ENCODE data around the gene NPPB.

NPPB gene

GRCh38 chr1:11848373-11848700, 10.4 kb downstream of the NPPB start:
- no peak for TF ChIP-seq CTCF (IDR thresholded peaks at IDR 0.05)
- H3K9ac ChIP-seq = no peak overlapping the region
- no peaks in the 10 kb centered on the region for H3K4me1 ChIP-seq
- no peaks in the 10 kb centered on the region for H3K9me3 ChIP-seq (ENCODE audit: control insufficient read depth, low read length)
- no peak overlapping the region for H3K4me3 ChIP-seq (ENCODE audit: low read depth, low read length)
- H2AFZ ChIP-seq = no peak overlapping the region
- no peak overlapping the region for H3K4me2 ChIP-seq (ENCODE audit: low read length)
- H3K36me3 ChIP-seq (ENCODE audit: control insufficient read depth, insufficient read depth, low read length) = no peaks in the 10 kb centered on the region
- H3K27ac ChIP-seq = no peak overlapping the region
- no peaks in the 10 kb centered on the region for H3K79me2 ChIP-seq
- no peaks in the 10 kb centered on the region for H3K27me3 ChIP-seq (ENCODE audit: control insufficient read depth, insufficient read depth, low read length)

GRCh38 chr1:11847667-11848372, 10.9 kb downstream of the NPPB start, which contains the start of gene NPPA:
TSS of gene NPPA (minus strand) at chr1:11847783. CDS start at chr1:11847684, 99 bp downstream.
- Histone ChIP-seq H3K9me3 (ENCODE audit: control insufficient read depth, low read length) (no peaks in the 10 kb centered on the region), H3K4me2 (ENCODE audit: low read length) (no peak within 1 kb of the TSS), H3K27me3 (ENCODE audit: control insufficient read depth, insufficient read depth, low read length) (no peaks in the 10 kb centered on the region), H3K27ac (no peak within 1 kb of the TSS), H3K79me2 (no peaks in the 10 kb centered on the region), H3K4me3 (ENCODE audit: low read depth, low read length) (no peak within 1 kb of the TSS), H3K4me1 (no peaks in the 10 kb centered on the region), H3K9ac (no peak within 1 kb of the TSS), H2AFZ (no peak within 1 kb of the TSS), H3K36me3 (ENCODE audit: control insufficient read depth, insufficient read depth, low read length) (no peaks in the 10 kb centered on the region)
- no peak for TF ChIP-seq CTCF (IDR thresholded peaks at IDR 0.05)

- Histone ChIP-seq H2AFZ (no peak overlapping the region), H3K9ac (no peak overlapping the region), H3K27me3 (ENCODE audit: control insufficient read depth, insufficient read depth, low read length) (no peaks in the 10 kb centered on the region), H3K4me3 (ENCODE audit: low read depth, low read length) (no peak overlapping the region), H3K4me1 (no peaks in the 10 kb centered on the region), H3K27ac (no peak overlapping the region), H3K9me3 (ENCODE audit: control insufficient read depth, low read length) (no peaks in the 10 kb centered on the region), H3K79me2 (no peaks in the 10 kb centered on the region), H3K4me2 (ENCODE audit: low read length) (no peak overlapping the region), H3K36me3 (ENCODE audit: control insufficient read depth, insufficient read depth, low read length) (no peaks in the 10 kb centered on the region)
- TF ChIP-seq CTCF (IDR thresholded peaks at IDR 0.05) = no peak
Measured at GRCh38 chr1:11845641-11846335, 13.0 kb downstream of the NPPB start.

- H3K27me3 ChIP-seq (ENCODE audit: control insufficient read depth, insufficient read depth, low read length) = no peaks in the 10 kb centered on the region
- H3K4me2 ChIP-seq (ENCODE audit: low read length) = no peak overlapping the region
- no peaks in the 10 kb centered on the region for H3K36me3 ChIP-seq (ENCODE audit: control insufficient read depth, insufficient read depth, low read length)
- H3K4me3 ChIP-seq (ENCODE audit: low read depth, low read length) = no peak overlapping the region
- no peaks in the 10 kb centered on the region for H3K4me1 ChIP-seq
- no peak overlapping the region for H3K9ac ChIP-seq
- no peaks in the 10 kb centered on the region for H3K79me2 ChIP-seq
- no peak for TF ChIP-seq CTCF (IDR thresholded peaks at IDR 0.05)
- H3K27ac ChIP-seq = no peak overlapping the region
- H3K9me3 ChIP-seq (ENCODE audit: control insufficient read depth, low read length) = no peaks in the 10 kb centered on the region
- H2AFZ ChIP-seq = no peak overlapping the region
Measured at GRCh38 chr1:11842154-11843041, 16.3 kb downstream of the NPPB start.
